Effector memory CD8-positive, alpha-beta T cell (primary cell): ENCODE data around the gene EOLA2.
"Not testable (repeated sequence)": the region's sequence is repeated elsewhere in the genome, so short reads cannot be mapped to it uniquely, and the experiment has no call there.

ENCODE experiments used
- ATAC-seq: fragments of 150-1000 bp; cut with Tn5 transposase; replicated peaks from 2 replicates; pipeline ENCODE4 v1.10.0; 2021; ENCODE audit warnings: mild to moderate bottlenecking, moderate library complexity
- DNase-seq, 3 experiments: peaks; one replicate each; pipeline ENCODE4 v3.0.0; 2021
- H3K27ac Mint-ChIP-seq, 2 donors: one replicate each; pipeline ENCODE4 v1.8.0; 2022; ENCODE audit warnings: mild to moderate bottlenecking in 2 of 2, mixed read lengths in 2 of 2, moderate library complexity in 2 of 2
- H3K27me3 Mint-ChIP-seq, 2 donors: one replicate each; pipeline ENCODE4 v1.8.0; 2022; ENCODE audit warnings: mixed read lengths in 2 of 2
- H3K36me3 Mint-ChIP-seq: one replicate; pipeline ENCODE4 v1.8.0; 2022; ENCODE audit warnings: mild to moderate bottlenecking, moderate library complexity, mixed read lengths; ENCODE audit not compliant: insufficient read depth
- H3K4me1 Mint-ChIP-seq, 2 donors: one replicate each; pipeline ENCODE4 v1.8.0; 2022; ENCODE audit warnings: low read depth in 2 of 2, mixed read lengths in 2 of 2
- H3K4me3 Mint-ChIP-seq, 2 donors: one replicate each; pipeline ENCODE4 v1.8.0; 2022; ENCODE audit warnings: mild to moderate bottlenecking in 2 of 2, mixed read lengths in 2 of 2, moderate library complexity in 2 of 2
- H3K9me3 Mint-ChIP-seq, 2 donors: one replicate each; pipeline ENCODE4 v1.8.0; 2022; ENCODE audit warnings: mixed read lengths in 2 of 2

EOLA2 gene

GRCh38 chrX:149927964-149928258 lies 10.4 kb downstream of the EOLA2 start:
- not testable (repeated sequence) for ATAC-seq, H3K4me1 Mint-ChIP-seq, H3K27ac Mint-ChIP-seq, H3K27me3 Mint-ChIP-seq, H3K9me3 Mint-ChIP-seq, DNase-seq, H3K36me3 Mint-ChIP-seq, H3K4me3 Mint-ChIP-seq

- not testable (repeated sequence) for H3K27me3 Mint-ChIP-seq, H3K9me3 Mint-ChIP-seq, ATAC-seq, H3K36me3 Mint-ChIP-seq, H3K4me1 Mint-ChIP-seq, H3K4me3 Mint-ChIP-seq, H3K27ac Mint-ChIP-seq, DNase-seq
Measured at GRCh38 chrX:149927245-149927963, 10.9 kb downstream of the EOLA2 start.

- not testable (repeated sequence) for H3K27me3 Mint-ChIP-seq, DNase-seq, H3K9me3 Mint-ChIP-seq, H3K36me3 Mint-ChIP-seq, H3K4me3 Mint-ChIP-seq, H3K27ac Mint-ChIP-seq, ATAC-seq, H3K4me1 Mint-ChIP-seq
Measured at GRCh38 chrX:149924434-149924833, 13.9 kb downstream of the EOLA2 start.

GRCh38 chrX:149923836-149924235 lies 14.5 kb downstream of the EOLA2 start:
- H3K27ac Mint-ChIP-seq, ATAC-seq, H3K36me3 Mint-ChIP-seq, H3K9me3 Mint-ChIP-seq, H3K4me3 Mint-ChIP-seq, DNase-seq, H3K4me1 Mint-ChIP-seq, H3K27me3 Mint-ChIP-seq: not testable (repeated sequence)

- H3K36me3 Mint-ChIP-seq: no peaks in the 10 kb centered on the region
- no peaks in the 10 kb centered on the region for H3K9me3 Mint-ChIP-seq
- H3K4me1 Mint-ChIP-seq: no peaks in the 10 kb centered on the region
- no peak overlapping the region for H3K27ac Mint-ChIP-seq
- peak; percentile 31 for ATAC-seq
- no peak for DNase-seq
- no peak overlapping the region for H3K4me3 Mint-ChIP-seq
- H3K27me3 Mint-ChIP-seq: no peaks in the 10 kb centered on the region
Measured at GRCh38 chrX:149916745-149917392, 21.4 kb downstream of the EOLA2 start.

- Mint-ChIP-seq H3K27me3 (no peaks in the 10 kb centered on the region), H3K27ac (no peak overlapping the region), H3K36me3 (no peaks in the 10 kb centered on the region), H3K4me1 (no peaks in the 10 kb centered on the region), H3K4me3 (no peak overlapping the region), H3K9me3 (no peaks in the 10 kb centered on the region)
- ATAC-seq (peak; percentile 7), DNase-seq (no peak)
Measured at GRCh38 chrX:149910178-149910695, 28.1 kb downstream of the EOLA2 start.

GRCh38 chrX:149909324-149910177 lies 28.7 kb downstream of the EOLA2 start:
- H3K4me1 Mint-ChIP-seq: peaks cover 0 to under 1% of the 10 kb centered on the region in 2 donors

GRCh38 chrX:149908727-149909126 lies 29.6 kb downstream of the EOLA2 start:
- Mint-ChIP-seq H3K36me3 (no peaks in the 10 kb centered on the region), H3K4me1 (peaks cover 0 to 6% of the 10 kb centered on the region in 2 donors), H3K4me3 (no peak overlapping the region), H3K27me3 (no peaks in the 10 kb centered on the region), H3K27ac (no peak overlapping the region), H3K9me3 (no peaks in the 10 kb centered on the region)
- DNase-seq: no peak
- no peak for ATAC-seq

More at GRCh38 chrX:149909324-149910177, 28.7 kb downstream of the EOLA2 start:
- Mint-ChIP-seq H3K4me3 (no peak overlapping the region), H3K27ac (no peak overlapping the region), H3K27me3 (no peaks in the 10 kb centered on the region), H3K9me3 (no peaks in the 10 kb centered on the region), H3K36me3 (no peaks in the 10 kb centered on the region)
- ATAC-seq: peak; percentile 60
- no peak for DNase-seq

GRCh38 chrX:149908308-149908707 lies 30.0 kb downstream of the EOLA2 start:
- no peak for ATAC-seq
- no peak overlapping the region for H3K27ac Mint-ChIP-seq

GRCh38 chrX:149903889-149904748 lies 34.2 kb downstream of the EOLA2 start:
- Mint-ChIP-seq H3K4me1 (peaks cover 0 to 6% of the 10 kb centered on the region in 2 donors), H3K27me3 (no peaks in the 10 kb centered on the region), H3K4me3 (peak overlapping the region; percentile 28 to 31), H3K36me3 (no peaks in the 10 kb centered on the region), H3K9me3 (no peaks in the 10 kb centered on the region), H3K27ac (peak overlapping the region in 1 of 2 donors; percentile 73)
- ATAC-seq: no peak
- no peak for DNase-seq

More at GRCh38 chrX:149908308-149908707, 30.0 kb downstream of the EOLA2 start:
- H3K27me3 Mint-ChIP-seq: no peaks in the 10 kb centered on the region
- no peak overlapping the region for H3K4me3 Mint-ChIP-seq
- no peaks in the 10 kb centered on the region for H3K9me3 Mint-ChIP-seq
- H3K4me1 Mint-ChIP-seq: peaks cover 0 to 6% of the 10 kb centered on the region in 2 donors
- no peak for DNase-seq
- no peaks in the 10 kb centered on the region for H3K36me3 Mint-ChIP-seq

GRCh38 chrX:149898554-149898953 lies 39.7 kb downstream of the EOLA2 start:
- DNase-seq (no peak), ATAC-seq (no peak)
- Mint-ChIP-seq H3K4me1 (no peaks in the 10 kb centered on the region), H3K9me3 (no peaks in the 10 kb centered on the region), H3K4me3 (no peak overlapping the region), H3K36me3 (no peaks in the 10 kb centered on the region), H3K27ac (no peak overlapping the region), H3K27me3 (no peaks in the 10 kb centered on the region)

GRCh38 chrX:149890828-149891227 lies 47.5 kb downstream of the EOLA2 start:
- not testable (repeated sequence) for H3K36me3 Mint-ChIP-seq, ATAC-seq, H3K27me3 Mint-ChIP-seq, H3K9me3 Mint-ChIP-seq, H3K27ac Mint-ChIP-seq, H3K4me1 Mint-ChIP-seq, DNase-seq, H3K4me3 Mint-ChIP-seq
